OCI-LY3 (cell line): ENCODE measurements around the gene RNF152.
"Not testable (repeated sequence)": the region's sequence is repeated elsewhere in the genome, so short reads cannot be mapped to it uniquely, and the experiment has no call there.

Experiments
- H2AFZ ChIP-seq: fragments of 200-600, 300-600 bp; shearing (Covaris generic); 2 replicates; pipeline ENCODE4 v1.6.0; 2014; ENCODE audit warnings: antibody characterized with exemption, low read depth, low read length
- H3K27ac ChIP-seq: fragments of 200-600, 300-600 bp; sonication (generic); 2 replicates; pipeline ENCODE4 v1.5.1; 2014; ENCODE audit warnings: mild to moderate bottlenecking, low read length, moderate library complexity, mixed read lengths
- H3K27me3 ChIP-seq: fragments of 200-600, 300-600 bp; sonication (generic); 2 replicates; pipeline ENCODE4 v1.6.1; 2014; ENCODE audit warnings: low read depth, low read length, mixed read lengths
- H3K36me3 ChIP-seq: fragments of 200-600, 300-600 bp; sonication (generic); replicated peaks from 2 replicates; pipeline ENCODE3; 2014; ENCODE audit warnings: low read depth, low read length, mixed read lengths
- H3K4me1 ChIP-seq: fragments of 300-600, 200-600 bp; sonication (generic); 2 replicates; pipeline ENCODE4 v1.6.1; 2014; ENCODE audit warnings: low read length, mixed read lengths
- H3K4me2 ChIP-seq: fragments of 200-600, 300-600 bp; sonication (generic); 2 replicates; pipeline ENCODE4 v1.6.1; 2014; ENCODE audit warnings: low read length, mixed read lengths
- H3K4me3 ChIP-seq: fragments of 300-600, 200-600 bp; sonication (generic); 2 replicates; pipeline ENCODE4 v1.5.1; 2014; ENCODE audit warnings: antibody characterized with exemption, mild to moderate bottlenecking, low read length, moderate library complexity
- H3K79me2 ChIP-seq: fragments of 300-600, 200-600 bp; shearing (Covaris generic); 2 replicates; pipeline ENCODE4 v1.6.1; 2014; ENCODE audit warnings: mild to moderate bottlenecking, low read length, mixed read lengths
- H3K9ac ChIP-seq: fragments of 300-600, 200-600 bp; shearing (Covaris generic); 2 replicates; pipeline ENCODE4 v1.6.0; 2014; ENCODE audit warnings: mild to moderate bottlenecking, low read length, moderate library complexity
- H3K9me3 ChIP-seq: fragments of 200-600, 300-600 bp; shearing (Covaris generic); 2 replicates; pipeline ENCODE4 v1.6.1; 2014; ENCODE audit warnings: low read length, mixed read lengths; ENCODE audit not compliant: insufficient read depth
- H4K20me1 ChIP-seq: fragments of 200-600, 300-600 bp; sonication (generic); 2 replicates; pipeline ENCODE4 v1.6.1; 2016; ENCODE audit warnings: low read length, mixed read lengths; ENCODE audit not compliant: insufficient read depth
- CTCF ChIP-seq: fragments of 200-600, 300-600 bp; sonication (generic); IDR thresholded peaks from 2 replicates; pipeline ENCODE4 v1.5.1; 2014; ENCODE audit warnings: antibody characterized with exemption, low read length, low read depth
- EZH2phosphoT487 ChIP-seq: fragments of 200-600 bp; shearing (Covaris generic); IDR thresholded peaks from 2 replicates; pipeline ENCODE4 v1.6.1; 2018; ENCODE audit warnings: antibody characterized with exemption, mixed run types, low read depth

Gene RNF152

GRCh38 chr18:61784834-61785233 is 108.0 kb downstream of the RNF152 start:
- H3K79me2 ChIP-seq: no peaks in the 10 kb centered on the region
- no peak overlapping the region for H3K27ac ChIP-seq
- no peaks in the 10 kb centered on the region for H3K9me3 ChIP-seq
- no peaks in the 10 kb centered on the region for H4K20me1 ChIP-seq
- no peak overlapping the region for H3K4me3 ChIP-seq
- H3K4me1 ChIP-seq: no peaks in the 10 kb centered on the region
- H3K4me2 ChIP-seq: no peak overlapping the region
- no peaks in the 10 kb centered on the region for H3K36me3 ChIP-seq
- H3K27me3 ChIP-seq: peaks cover 42% of the 10 kb centered on the region
- H3K9ac ChIP-seq: no peak overlapping the region
- no peak overlapping the region for H2AFZ ChIP-seq
- no peak for TF ChIP-seq EZH2phosphoT487
- TF ChIP-seq CTCF: no peak

GRCh38 chr18:61782545-61782944 is 110.3 kb downstream of the RNF152 start:
- peaks cover 37% of the 10 kb centered on the region for H3K27me3 ChIP-seq
- no peaks in the 10 kb centered on the region for H3K9me3 ChIP-seq
- H3K9ac ChIP-seq: no peak overlapping the region
- H3K36me3 ChIP-seq: no peaks in the 10 kb centered on the region
- no peak overlapping the region for H3K4me3 ChIP-seq
- H2AFZ ChIP-seq: no peak overlapping the region
- H3K4me1 ChIP-seq: no peaks in the 10 kb centered on the region
- TF ChIP-seq EZH2phosphoT487: no peak
- no peak overlapping the region for H3K4me2 ChIP-seq
- no peaks in the 10 kb centered on the region for H4K20me1 ChIP-seq
- H3K79me2 ChIP-seq: no peaks in the 10 kb centered on the region
- no peak overlapping the region for H3K27ac ChIP-seq

GRCh38 chr18:61776201-61776600 is 116.6 kb downstream of the RNF152 start:
- H3K9ac ChIP-seq, H3K27ac ChIP-seq, H4K20me1 ChIP-seq, H2AFZ ChIP-seq, H3K36me3 ChIP-seq, H3K4me3 ChIP-seq, H3K79me2 ChIP-seq, H3K4me2 ChIP-seq: not testable (repeated sequence)
- Histone ChIP-seq H3K27me3 (peaks cover 30% of the 10 kb centered on the region; the same call in 1 of the 2 replicates), H3K9me3 (peaks cover 21% of the 10 kb centered on the region), H3K4me1 (peaks cover 11% of the 10 kb centered on the region)

- Histone ChIP-seq H3K9me3 (peaks cover 21% of the 10 kb centered on the region), H3K79me2 (no peaks in the 10 kb centered on the region), H3K27me3 (peaks cover 32% of the 10 kb centered on the region), H2AFZ (no peak overlapping the region), H3K4me2 (no peak overlapping the region), H3K27ac (no peak overlapping the region), H3K4me1 (peaks cover 11% of the 10 kb centered on the region), H3K4me3 (no peak overlapping the region), H3K9ac (no peak overlapping the region), H4K20me1 (no peaks in the 10 kb centered on the region), H3K36me3 (no peaks in the 10 kb centered on the region)
- no peak for TF ChIP-seq EZH2phosphoT487
- TF ChIP-seq CTCF: no peak
Measured at GRCh38 chr18:61774846-61775245, 118.0 kb downstream of the RNF152 start.

GRCh38 chr18:61772293-61772848 is 120.4 kb downstream of the RNF152 start:
- no peaks in the 10 kb centered on the region for H3K79me2 ChIP-seq
- H3K36me3 ChIP-seq: no peaks in the 10 kb centered on the region
- no peak overlapping the region for H3K27ac ChIP-seq
- no peak overlapping the region for H3K9ac ChIP-seq
- H3K4me1 ChIP-seq: peaks cover 11% of the 10 kb centered on the region
- TF ChIP-seq CTCF (no peak), EZH2phosphoT487 (no peak)
- peaks cover 20% of the 10 kb centered on the region for H3K9me3 ChIP-seq
- peaks cover 35% of the 10 kb centered on the region for H3K27me3 ChIP-seq
- no peak overlapping the region for H3K4me3 ChIP-seq
- no peak overlapping the region for H3K4me2 ChIP-seq
- no peak overlapping the region for H2AFZ ChIP-seq
- no peaks in the 10 kb centered on the region for H4K20me1 ChIP-seq
